SK-N-SH (cell line): ENCODE results near the gene GULP1. TPM values are rescaled to one million over a fixed set of nuclear protein-coding genes. Genes with fewer than 3 reads are reported as not detected.

Experiments used
- CTCF ChIA-PET: fragments of 300-600, 350-600 bp; formaldehyde crosslinking; extraction: SDS; loops from one replicate; lab custom pipeline; 2021; lab: Yijun Ruan, JAX
- POLR2A ChIA-PET: fragments of 350-600 bp; sonication (Branson Sonifier 250); formaldehyde crosslinking; extraction: SDS; loops from one replicate; lab custom pipeline; 2020; ENCODE audit warnings: antibody characterized with exemption, inconsistent platforms; lab: Yijun Ruan, JAX
- DNase-seq: peaks from one replicate; pipeline ENCODE4 v3.0.0; 2012
- H2AFZ ChIP-seq: fragments of 200-600 bp; sonication (generic); 2 replicates; pipeline ENCODE4 v1.8.1; 2016; ENCODE audit warnings: antibody characterized with exemption, mild to moderate bottlenecking, low read depth
- H3F3A ChIP-seq: fragments of 200-600 bp; sonication (generic); replicated peaks from 2 replicates; pipeline ENCODE3; 2016; ENCODE audit warnings: antibody characterized with exemption, mild to moderate bottlenecking; ENCODE audit not compliant: insufficient read depth
- H3K27ac ChIP-seq, 2 experiments: fragments of 200-500 bp in 1 of 2; fragments of 200-600 bp in 1 of 2; sonication (Bioruptor generic) in 1 of 2; sonication (generic), shearing (Covaris generic) in 1 of 2; 2 replicates each; pipeline versions ENCODE4 v1.5.1 to v1.6.1; 2014 to 2016; ENCODE audit warnings: low read depth in 2 of 2, inconsistent platforms in 1 of 2, low read length in 1 of 2, mild to moderate bottlenecking in 1 of 2, mixed read lengths in 1 of 2
- H3K27me3 ChIP-seq: fragments of 200-600 bp; sonication (generic), shearing (Covaris generic); 2 replicates; pipeline ENCODE4 v1.6.1; 2016; ENCODE audit warnings: mixed run types; ENCODE audit not compliant: insufficient read depth
- H3K36me3 ChIP-seq, 2 experiments: fragments of 200-500 bp in 1 of 2; fragments of 200-600 bp in 1 of 2; sonication (Bioruptor generic) in 1 of 2; sonication (generic) in 1 of 2; replicated peaks in 1 of 2; 2 replicates each; pipeline versions ENCODE3 to v1.5.1; 2014 to 2016; ENCODE audit warnings: low read length in 1 of 2, mild to moderate bottlenecking in 1 of 2; ENCODE audit not compliant: insufficient read depth in 2 of 2, control insufficient read depth in 1 of 2
- H3K4me1 ChIP-seq, 2 experiments: fragments of 200-500 bp in 1 of 2; fragments of 200-600 bp in 1 of 2; sonication (Bioruptor generic) in 1 of 2; sonication (generic), shearing (Covaris generic) in 1 of 2; 2 replicates each; pipeline versions ENCODE4 v1.5.1 to v1.6.1; 2014 to 2016; ENCODE audit warnings: low read depth in 1 of 2, low read length in 1 of 2, mixed run types in 1 of 2; ENCODE audit not compliant: insufficient read depth in 2 of 2, control insufficient read depth in 1 of 2
- H3K4me2 ChIP-seq: fragments of 200-600 bp; sonication (generic), shearing (Covaris generic); 2 replicates; pipeline ENCODE4 v1.6.1; 2017; ENCODE audit warnings: mixed run types
- H3K4me3 ChIP-seq, 2 experiments: fragments of 200-500 bp in 1 of 2; fragments of 200-600 bp in 1 of 2; sonication (Bioruptor generic) in 1 of 2; sonication (generic), shearing (Covaris generic) in 1 of 2; 2 replicates each; pipeline versions ENCODE4 v1.5.1 to v1.8.1; 2014 to 2016; ENCODE audit warnings: low read depth in 2 of 2, inconsistent platforms in 1 of 2, low read length in 1 of 2, mild to moderate bottlenecking in 1 of 2, mixed read lengths in 1 of 2, moderate library complexity in 1 of 2
- H3K79me2 ChIP-seq: fragments of 200-600 bp; sonication (generic); 2 replicates; pipeline ENCODE4 v1.8.1; 2017; ENCODE audit warnings: mild to moderate bottlenecking; ENCODE audit not compliant: insufficient read depth
- H3K9ac ChIP-seq: fragments of 200-600 bp; sonication (generic); 2 replicates; pipeline ENCODE4 v1.6.1; 2017; ENCODE audit warnings: mixed run types
- H3K9me2 ChIP-seq: fragments of 200-600 bp; sonication (generic); 2 replicates; pipeline ENCODE4 v1.6.1; 2017; ENCODE audit warnings: mixed run types
- H3K9me3 ChIP-seq: fragments of 200-600 bp; sonication (generic); 2 replicates; pipeline ENCODE4 v1.6.1; 2017; ENCODE audit warnings: mixed run types, mild to moderate bottlenecking, moderate library complexity
- H4K20me1 ChIP-seq: fragments of 200-600 bp; sonication (generic); 2 replicates; pipeline ENCODE4 v1.6.1; 2017; ENCODE audit warnings: mild to moderate bottlenecking, mixed run types; ENCODE audit not compliant: insufficient read depth
- ELF1 ChIP-seq: IDR thresholded peaks from 2 replicates; pipeline ENCODE4 v1.4.0; 2012
- EP300 ChIP-seq, 2 experiments: IDR thresholded peaks; 2 replicates each; pipeline versions ENCODE4 v1.4.0 to v1.6.1; 2012; ENCODE audit warnings: borderline replicate concordance in 1 of 2, low read depth in 1 of 2, low read length in 1 of 2
- EZH2phosphoT487 ChIP-seq: fragments of 200-600 bp; sonication (generic); IDR thresholded peaks from 2 replicates; pipeline ENCODE4 v1.6.1; 2017; ENCODE audit warnings: low read depth, mixed run types, mild to moderate bottlenecking, antibody characterized with exemption, moderate library complexity, borderline replicate concordance
- FOXJ3 ChIP-seq: sonication (generic); formaldehyde crosslinking; IDR thresholded peaks from 2 replicates; pipeline ENCODE4 v1.5.1; 2020; ENCODE audit warnings: mild to moderate bottlenecking, missing genetic modification reagents
- FOXM1 ChIP-seq: IDR thresholded peaks from 2 replicates; pipeline ENCODE4 v1.4.0; 2012; ENCODE audit warnings: low read depth, mild to moderate bottlenecking
- GABPA ChIP-seq: IDR thresholded peaks from 2 replicates; pipeline ENCODE4 v1.4.0; 2012; ENCODE audit warnings: low read depth, mild to moderate bottlenecking
- GATA2 ChIP-seq: sonication (generic); formaldehyde crosslinking; IDR thresholded peaks from 2 replicates; pipeline ENCODE4 v1.5.0; 2020; ENCODE audit warnings: mild to moderate bottlenecking, missing genetic modification reagents
- JUND ChIP-seq: IDR thresholded peaks from 2 replicates; pipeline ENCODE4 v1.4.0; 2012
- MEF2A ChIP-seq: IDR thresholded peaks from 2 replicates; pipeline ENCODE4 v1.4.0; 2012; ENCODE audit warnings: low read depth, borderline replicate concordance
- MXI1 ChIP-seq: IDR thresholded peaks from 2 replicates; pipeline ENCODE4 v1.6.1; 2012; ENCODE audit warnings: mild to moderate bottlenecking, low read depth, low read length, improper control_type of control experiment
- NFIC ChIP-seq: IDR thresholded peaks from 2 replicates; pipeline ENCODE4 v1.4.0; 2012; ENCODE audit warnings: borderline replicate concordance
- NRF1 ChIP-seq: IDR thresholded peaks from 2 replicates; pipeline ENCODE4 v1.6.1; 2012; ENCODE audit warnings: low read depth, mild to moderate bottlenecking, low read length
- POLR2AphosphoS5 ChIP-seq: IDR thresholded peaks from 2 replicates; pipeline ENCODE4 v1.6.1; 2012; ENCODE audit warnings: low read depth, low read length
- RAD21 ChIP-seq: IDR thresholded peaks from 2 replicates; pipeline ENCODE4 v1.6.1; 2012; ENCODE audit warnings: mild to moderate bottlenecking, low read length
- RCOR1 ChIP-seq: fragments of 150-350 bp; IDR thresholded peaks from 2 replicates; pipeline ENCODE4 v1.6.1; 2017; ENCODE audit warnings: antibody characterized with exemption, low read length
- RXRA ChIP-seq: IDR thresholded peaks from 2 replicates; pipeline ENCODE4 v1.4.0; 2012; ENCODE audit warnings: low read depth, mild to moderate bottlenecking, borderline replicate concordance
- SMC3 ChIP-seq: IDR thresholded peaks from 2 replicates; pipeline ENCODE4 v1.6.1; 2012; ENCODE audit warnings: low read depth, low read length, improper control_type of control experiment
- TCF12 ChIP-seq: IDR thresholded peaks from 2 replicates; pipeline ENCODE4 v1.4.0; 2012
- TEAD4 ChIP-seq: IDR thresholded peaks from 2 replicates; pipeline ENCODE4 v1.4.0; 2012; ENCODE audit warnings: mild to moderate bottlenecking, borderline replicate concordance; ENCODE audit not compliant: insufficient read depth
- WGBS: methylation state at CpG from one replicate; pipeline ENCODE4 v1.1.6; 2017; ENCODE audit warnings: low lambda C conversion rate; 5-methylcytosine and 5-hydroxymethylcytosine counted together
- polyA plus RNA-seq, 3 experiments: library from polyadenylated mRNA; depleted of rRNA; stranded (reverse); fragments of >200 nt; gene quantifications; 2 replicates each; pipeline ENCODE4 v1.2.3, GENCODE V29; 2012
- TF ChIP-seq, protein P1 (sequence below): IDR thresholded peaks from 2 replicates; pipeline ENCODE4 v1.4.0; 2012; ENCODE audit warnings: low read depth, borderline replicate concordance
- TF ChIP-seq, protein P2 (sequence below): IDR thresholded peaks from 2 replicates; pipeline ENCODE4; 2012
- TF ChIP-seq, protein P3 (sequence below): IDR thresholded peaks from 2 replicates; pipeline ENCODE4 v1.4.0; 2012; ENCODE audit warnings: low read depth, borderline replicate concordance

The GULP1 gene
- polyA plus RNA-seq, 1 of the 3 experiments (the other 2 are of a cell fraction): 33.8 TPM

GRCh38 chr2:188326290-188326668 is 34.6 kb downstream of the GULP1 start:
- no peaks in the 10 kb centered on the region for H4K20me1 ChIP-seq
- TF ChIP-seq FOXM1 (no peak), NRF1 (no peak), RXRA (no peak), SMC3 (no peak), FOXJ3 (no peak), MXI1 (no peak), MEF2A (no peak), RAD21 (no peak), ELF1 (no peak), TCF12 (no peak), EP300 (IDR thresholded peaks at IDR 0.05; ENCODE audit: borderline replicate concordance in 1 of 2, low read depth in 1 of 2, low read length in 1 of 2) (no peak), EZH2phosphoT487 (no peak), JUND (no peak), GABPA (no peak), RCOR1 (no peak)
- TF ChIP-seq, protein P1, sequence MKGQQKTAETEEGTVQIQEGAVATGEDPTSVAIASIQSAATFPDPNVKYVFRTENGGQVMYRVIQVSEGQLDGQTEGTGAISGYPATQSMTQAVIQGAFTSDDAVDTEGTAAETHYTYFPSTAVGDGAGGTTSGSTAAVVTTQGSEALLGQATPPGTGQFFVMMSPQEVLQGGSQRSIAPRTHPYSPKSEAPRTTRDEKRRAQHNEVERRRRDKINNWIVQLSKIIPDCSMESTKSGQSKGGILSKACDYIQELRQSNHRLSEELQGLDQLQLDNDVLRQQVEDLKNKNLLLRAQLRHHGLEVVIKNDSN: no peak
- TF ChIP-seq, protein P2, sequence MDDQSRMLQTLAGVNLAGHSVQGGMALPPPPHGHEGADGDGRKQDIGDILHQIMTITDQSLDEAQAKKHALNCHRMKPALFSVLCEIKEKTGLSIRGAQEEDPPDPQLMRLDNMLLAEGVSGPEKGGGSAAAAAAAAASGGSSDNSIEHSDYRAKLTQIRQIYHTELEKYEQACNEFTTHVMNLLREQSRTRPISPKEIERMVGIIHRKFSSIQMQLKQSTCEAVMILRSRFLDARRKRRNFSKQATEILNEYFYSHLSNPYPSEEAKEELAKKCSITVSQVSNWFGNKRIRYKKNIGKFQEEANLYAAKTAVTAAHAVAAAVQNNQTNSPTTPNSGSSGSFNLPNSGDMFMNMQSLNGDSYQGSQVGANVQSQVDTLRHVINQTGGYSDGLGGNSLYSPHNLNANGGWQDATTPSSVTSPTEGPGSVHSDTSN: no peak
- TF ChIP-seq, all 33 proteins: peak for 0
- Histone ChIP-seq H3F3A (peaks cover 28% of the 10 kb centered on the region), H3K9me2 (no peaks in the 10 kb centered on the region), H3K79me2 (peaks cover 83% of the 10 kb centered on the region), H3K36me3 (peaks cover 0 to 11% of the 10 kb centered on the region in 2 experiments), H3K4me1 (peaks cover 31 to 45% of the 10 kb centered on the region in 2 experiments), H3K9ac (no peak overlapping the region), H2AFZ (no peak overlapping the region), H3K27ac (peak overlapping the region in 1 of 2 experiments; percentile 98; a peak in 2 of 4 replicates), H3K4me3 (no peak overlapping the region), H3K9me3 (no peaks in the 10 kb centered on the region), H3K27me3 (no peaks in the 10 kb centered on the region), H3K4me2 (no peak overlapping the region; the same call in 1 of the 2 replicates)
- no peak for DNase-seq
- 39% methylated on average over 1 of the region's 1 CpG for WGBS
- CTCF ChIA-PET: interaction anchor here (0.8 to 1.5 kb wide), 7 partner anchors 11 to 826 kb away, joined by 3 to 6 read pairs (median 3); partner anchors contain the start of gene GULP1
- POLR2A ChIA-PET: interaction anchor here (0.9 to 2.9 kb wide), 2 partner anchors 25 to 33 kb away, joined by 3 to 27 read pairs; partner anchors contain the start of gene GULP1

DNA sequence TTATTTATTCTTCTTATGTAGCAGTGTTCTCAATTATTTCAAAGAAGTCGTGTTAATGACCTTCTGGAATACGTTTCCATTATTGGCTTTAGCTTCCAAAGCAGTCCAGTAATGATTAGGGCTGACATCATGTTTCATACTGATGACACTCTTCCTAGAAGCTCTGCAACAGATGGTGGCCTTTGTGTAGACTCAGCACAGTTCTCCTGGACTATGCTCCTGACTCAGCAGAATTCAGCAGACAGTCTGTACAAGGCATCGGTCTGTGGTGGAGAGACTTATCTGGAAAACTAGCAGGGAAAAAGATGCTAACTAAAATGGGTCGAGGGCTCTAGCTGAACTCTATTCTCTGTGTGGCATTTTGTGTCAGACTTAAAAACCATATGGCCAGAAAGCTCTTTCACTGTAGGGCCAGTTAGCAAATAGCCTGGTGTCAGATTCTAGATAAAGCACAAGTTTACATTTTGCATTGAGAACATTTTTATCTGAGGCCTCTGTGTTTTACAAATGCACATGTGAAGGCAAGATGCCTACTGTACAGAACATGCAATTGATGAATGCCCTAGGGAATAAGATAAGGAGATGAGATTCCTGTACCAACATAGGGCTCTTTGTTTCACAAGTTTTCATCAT is 35.1 kb downstream of the GULP1 start:
- peaks cover 28% of the 10 kb centered on the region for H3F3A ChIP-seq
- H3K4me2 ChIP-seq: peak overlapping the region; percentile 17; the same call in 1 of the 2 replicates
- no peaks in the 10 kb centered on the region for H3K9me3 ChIP-seq
- peaks cover 81% of the 10 kb centered on the region for H3K79me2 ChIP-seq
- H3K27ac ChIP-seq: peak overlapping the region; percentile 11 to 98; a peak in 3 of 4 replicates
- peak; percentile 30 for DNase-seq
- ChIA-PET CTCF (interaction anchor here (0.8 to 1.4 kb wide), 5 partner anchors 21 to 827 kb away, joined by 3 to 6 read pairs (median 4); partner anchors contain the start of gene GULP1), POLR2A (interaction anchor here (0.9 to 2.9 kb wide), 2 partner anchors 26 to 34 kb away, joined by 3 to 27 read pairs; partner anchors contain the start of gene GULP1)
- H2AFZ ChIP-seq: no peak overlapping the region
- WGBS: 36% methylated on average over 4 of the region's 4 CpGs
- peaks cover 0 to 10% of the 10 kb centered on the region in 2 experiments for H3K36me3 ChIP-seq
- no peaks in the 10 kb centered on the region for H3K27me3 ChIP-seq
- H3K9me2 ChIP-seq: no peaks in the 10 kb centered on the region
- H4K20me1 ChIP-seq: no peaks in the 10 kb centered on the region
- H3K9ac ChIP-seq: no peak overlapping the region
- no peak overlapping the region for H3K4me3 ChIP-seq
- H3K4me1 ChIP-seq: peaks cover 31 to 45% of the 10 kb centered on the region in 2 experiments
- TF ChIP-seq, protein P3, sequence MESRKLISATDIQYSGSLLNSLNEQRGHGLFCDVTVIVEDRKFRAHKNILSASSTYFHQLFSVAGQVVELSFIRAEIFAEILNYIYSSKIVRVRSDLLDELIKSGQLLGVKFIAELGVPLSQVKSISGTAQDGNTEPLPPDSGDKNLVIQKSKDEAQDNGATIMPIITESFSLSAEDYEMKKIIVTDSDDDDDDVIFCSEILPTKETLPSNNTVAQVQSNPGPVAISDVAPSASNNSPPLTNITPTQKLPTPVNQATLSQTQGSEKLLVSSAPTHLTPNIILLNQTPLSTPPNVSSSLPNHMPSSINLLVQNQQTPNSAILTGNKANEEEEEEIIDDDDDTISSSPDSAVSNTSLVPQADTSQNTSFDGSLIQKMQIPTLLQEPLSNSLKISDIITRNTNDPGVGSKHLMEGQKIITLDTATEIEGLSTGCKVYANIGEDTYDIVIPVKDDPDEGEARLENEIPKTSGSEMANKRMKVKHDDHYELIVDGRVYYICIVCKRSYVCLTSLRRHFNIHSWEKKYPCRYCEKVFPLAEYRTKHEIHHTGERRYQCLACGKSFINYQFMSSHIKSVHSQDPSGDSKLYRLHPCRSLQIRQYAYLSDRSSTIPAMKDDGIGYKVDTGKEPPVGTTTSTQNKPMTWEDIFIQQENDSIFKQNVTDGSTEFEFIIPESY: no peak
- TF ChIP-seq FOXM1 (no peak), NFIC (no peak), TEAD4 (no peak), RXRA (no peak), MXI1 (0 out of 2 replicates have a peak, but pooled peaks have one; percentile 84), GATA2 (CRISPR knock-in tag) (peak; percentile 94), SMC3 (no peak), TCF12 (peak; percentile 37), FOXJ3 (peak; percentile 95), RCOR1 (peak; percentile 95), POLR2AphosphoS5 (peak; percentile 34; the same call in 1 of the 2 replicates), EP300 (IDR thresholded peaks at IDR 0.05; ENCODE audit: borderline replicate concordance in 1 of 2, low read depth in 1 of 2, low read length in 1 of 2) (peak in 1 of 2 experiments; percentile 97; a peak in 2 of 4 replicates), JUND (no peak)
